CD1c-positive myeloid dendritic cell (primary cell): Measurements from ENCODE around the gene ANKS1B.
"Not testable (repeated sequence)": the region's sequence is repeated elsewhere in the genome, so short reads cannot be mapped to it uniquely, and the experiment has no call there.

ENCODE experiments used
- DNase-seq: peaks from one replicate; pipeline ENCODE4 v3.0.0-alpha.2; 2016; ENCODE audit errors: extremely low spot score

ANKS1B gene

GRCh38 chr12:99759444-99759843 lies 225.3 kb downstream of the ANKS1B start:
- DNase-seq = no peak

GRCh38 chr12:99758997-99759396 lies 225.7 kb downstream of the ANKS1B start:
- no peak for DNase-seq

GRCh38 chr12:99752740-99753139 lies 232.0 kb downstream of the ANKS1B start:
- no peak for DNase-seq

- DNase-seq = no peak
Observed at GRCh38 chr12:99746538-99746937, 238.2 kb downstream of the ANKS1B start.

GRCh38 chr12:99745895-99746294 lies 238.8 kb downstream of the ANKS1B start:
- DNase-seq = no peak

GRCh38 chr12:99745121-99745520 lies 239.6 kb downstream of the ANKS1B start:
- DNase-seq = no peak

- DNase-seq = no peak
Observed at GRCh38 chr12:99736760-99737269, 247.9 kb downstream of the ANKS1B start.

GRCh38 chr12:99732131-99732530 lies 252.6 kb downstream of the ANKS1B start:
- no peak for DNase-seq

- no peak for DNase-seq
Observed at GRCh38 chr12:99722690-99723486, 261.8 kb downstream of the ANKS1B start.

- DNase-seq = no peak
Observed at GRCh38 chr12:99721715-99722275, 262.9 kb downstream of the ANKS1B start.

GRCh38 chr12:99720083-99720465 lies 264.7 kb downstream of the ANKS1B start:
- not testable (repeated sequence) for DNase-seq

GRCh38 chr12:99719411-99720082 lies 265.2 kb downstream of the ANKS1B start:
- not testable (repeated sequence) for DNase-seq

- DNase-seq = not testable (repeated sequence)
Observed at GRCh38 chr12:99715841-99716510, 268.8 kb downstream of the ANKS1B start.

GRCh38 chr12:99714921-99715320 lies 269.8 kb downstream of the ANKS1B start:
- DNase-seq = not testable (repeated sequence)

- no peak for DNase-seq
Observed at GRCh38 chr12:99713946-99714520, 270.7 kb downstream of the ANKS1B start.

- DNase-seq = no peak
Observed at GRCh38 chr12:99712281-99712680, 272.5 kb downstream of the ANKS1B start.

GRCh38 chr12:99711246-99711645 lies 273.5 kb downstream of the ANKS1B start:
- DNase-seq = no peak

- no peak for DNase-seq
Observed at GRCh38 chr12:99709619-99710018, 275.1 kb downstream of the ANKS1B start.

- DNase-seq = no peak
Observed at GRCh38 chr12:99709116-99709515, 275.6 kb downstream of the ANKS1B start.

- DNase-seq = no peak
Observed at GRCh38 chr12:99707883-99708282, 276.9 kb downstream of the ANKS1B start.

- DNase-seq = no peak
Observed at GRCh38 chr12:99706736-99707473, 277.8 kb downstream of the ANKS1B start.
